K562 (cell line): ENCODE results near the gene PLPPR2. TPM values are rescaled to one million over a fixed set of nuclear protein-coding genes. Genes with fewer than 3 reads are reported as not detected.
A peak's percentile ranks its signal among the peaks of the same experiment; 100 is the strongest.

Experiments
- ATAC-seq: fragments of 200-7000 bp; cut with Tn5 transposase; 3 replicates; pipeline ENCODE4 v1.9.1; 2020; ENCODE audit warnings: moderate library complexity
- BruUV-seq: library from RNA; stranded (reverse); fragments of 400-500 nt; replicated peaks from 2 replicates; lab custom pipeline; 2021; lab: Mats Ljungman, UMichigan
- CTCF ChIA-PET: fragments of 300-600 bp; formaldehyde crosslinking; extraction: SDS; loops from one replicate; lab custom pipeline; 2021; ENCODE audit warnings: low intra/inter-chr PET ratio; lab: Yijun Ruan, JAX
- POLR2A ChIA-PET: fragments of 300-600, 350-650 bp; sonication (Branson Sonifier 250); formaldehyde crosslinking; extraction: SDS; loops from one replicate; lab custom pipeline; 2021; ENCODE audit warnings: antibody characterized with exemption, inconsistent platforms; lab: Yijun Ruan, JAX
- DNase-seq, 4 experiments: peaks; one replicate each; pipeline versions ENCODE4 v3.0.0 to v3.0.0-alpha.2; 2011 to 2018; ENCODE audit warnings: low spot score in 3 of 4, mixed read lengths in 3 of 4; ENCODE audit errors: extremely low read depth in 1 of 4
- FAIRE-seq: peaks from 2 replicates; lab custom pipeline; 2011; peaks lifted over from hg19 to GRCh38; lab: Jason Lieb, UNC
- H2AFZ ChIP-seq: 2 replicates; pipeline ENCODE4 v1.6.0; 2011; ENCODE audit warnings: low read depth, low read length, control low read depth, inconsistent platforms
- H3K27ac ChIP-seq: fragments of 200-600 bp; 3 replicates; pipeline ENCODE4 v1.8.0; 2011; ENCODE audit warnings: low read depth, mild to moderate bottlenecking, control low read depth, inconsistent platforms, low read length, moderate library complexity, mixed read lengths; ENCODE audit errors: extremely low read depth
- H3K27me3 ChIP-seq, 2 experiments: fragments of 300-600 bp in 1 of 2; 2 replicates in 1 of 2; 3 replicates in 1 of 2; pipeline versions ENCODE4 v1.6.0 to v1.8.0; 2011; ENCODE audit warnings: inconsistent platforms in 2 of 2, low read length in 2 of 2, mild to moderate bottlenecking in 1 of 2, mixed read lengths in 1 of 2, moderate library complexity in 1 of 2; ENCODE audit not compliant: control insufficient read depth in 2 of 2, insufficient read depth in 2 of 2
- H3K36me3 ChIP-seq: fragments of 300-600 bp; 3 replicates; pipeline ENCODE4 v1.8.0; 2011; ENCODE audit warnings: mild to moderate bottlenecking, low read length, inconsistent platforms; ENCODE audit not compliant: control insufficient read depth, insufficient read depth
- H3K4me1 ChIP-seq, 2 experiments: fragments of 200-600 bp in 1 of 2; replicated peaks in 1 of 2; 2 replicates in 1 of 2; 3 replicates in 1 of 2; pipeline versions ENCODE4 v1.5.1 to v1.8.0; 2011; ENCODE audit warnings: inconsistent platforms in 2 of 2, low read length in 2 of 2, mild to moderate bottlenecking in 1 of 2, mixed read lengths in 1 of 2, moderate library complexity in 1 of 2; ENCODE audit not compliant: control insufficient read depth in 2 of 2, insufficient read depth in 2 of 2
- H3K4me2 ChIP-seq: 2 replicates; pipeline ENCODE4 v1.6.1; 2011; ENCODE audit warnings: low read length, control low read depth, inconsistent platforms, mixed read lengths; ENCODE audit not compliant: insufficient read depth
- H3K4me3 ChIP-seq: fragments of 200-600 bp; sonication (generic), shearing (Covaris generic); 2 replicates; pipeline ENCODE4 v1.5.1; 2016; ENCODE audit warnings: control low read depth, inconsistent platforms
- H3K79me2 ChIP-seq: fragments of 200-600 bp; 3 replicates; pipeline ENCODE4 v1.8.0; 2011; ENCODE audit warnings: low read length, inconsistent platforms; ENCODE audit not compliant: control insufficient read depth, insufficient read depth
- H3K9ac ChIP-seq, 2 experiments: 2 replicates each; pipeline versions ENCODE4 v1.6.0 to v1.6.1; 2011; ENCODE audit warnings: low read depth in 2 of 2, low read length in 2 of 2, control low read depth in 1 of 2, inconsistent platforms in 1 of 2, mild to moderate bottlenecking in 1 of 2, mixed read lengths in 1 of 2; ENCODE audit not compliant: insufficient read depth in 1 of 2
- H3K9me1 ChIP-seq: one replicate; pipeline ENCODE4 v1.6.0; 2011; ENCODE audit warnings: inconsistent platforms, mild to moderate bottlenecking, low read length, moderate library complexity; ENCODE audit not compliant: control insufficient read depth, insufficient read depth
- H3K9me3 ChIP-seq: replicated peaks from 2 replicates; pipeline ENCODE4 v1.5.1; 2011; ENCODE audit warnings: low read depth, low read length, inconsistent platforms; ENCODE audit not compliant: control insufficient read depth, insufficient read depth
- H4K20me1 ChIP-seq: replicated peaks from 2 replicates; pipeline ENCODE4 v1.6.1; 2011; ENCODE audit warnings: low read length, inconsistent platforms, mixed read lengths; ENCODE audit not compliant: control insufficient read depth, insufficient read depth
- MTF1 ChIP-seq: fragments of 250-450 bp; sonication (Bioruptor Pico); IDR thresholded peaks from 2 replicates; pipeline ENCODE4 v1.9.0; 2021; ENCODE audit warnings: moderate library complexity, mild to moderate bottlenecking, inconsistent platforms, borderline replicate concordance
- RBFOX2 ChIP-seq: fragments of 200-400 bp; formaldehyde crosslinking; IDR thresholded peaks from 2 replicates; pipeline ENCODE4 v1.6.1; 2017; ENCODE audit warnings: low read depth, mild to moderate bottlenecking, low read length, moderate library complexity
- TCF3 ChIP-seq: sonication (generic); formaldehyde crosslinking; IDR thresholded peaks from 2 replicates; pipeline ENCODE4 v1.4.0; 2020; ENCODE audit warnings: mild to moderate bottlenecking, missing genetic modification reagents
- ZNF561 ChIP-seq: fragments of 450-650 bp; formaldehyde crosslinking; conservative IDR thresholded peaks from 2 replicates; pipeline ENCODE4 v1.4.0; 2020; ENCODE audit warnings: mild to moderate bottlenecking, moderate library complexity
- WGBS: fragments of 100-300 bp; shearing (Covaris generic); methylation state at CpG from one replicate; pipeline ENCODE4 v1.1.6; 2016; ENCODE audit warnings: low coverage, mixed read lengths; ENCODE audit not compliant: insufficient coverage; ENCODE audit errors: missing lambda C conversion rate; 5-methylcytosine and 5-hydroxymethylcytosine counted together
- in situ Hi-C: fragments of 300-500 bp; cut with MboI; formaldehyde crosslinking; loops from 4 replicates; pipeline ENCODE4 v1.15.0; 2018; ENCODE audit warnings: inconsistent platforms, mixed read lengths
- intact Hi-C: fragments of 100-400 bp; cut with micrococcal nuclease; formaldehyde crosslinking; loops from 2 replicates; pipeline ENCODE4 v1.14.2; 2022
- polyA plus RNA-seq, 8 experiments: library from polyadenylated mRNA; depleted of rRNA in 4 of 8; stranded (reverse) in 5 of 8; unstranded in 3 of 8; fragments of >200 nt; fragmentation: Nextera tagmentation in 2 of 8; fragmentation: Illumina TruSeq in 1 of 8; extraction: Ambion mirVana in 2 of 8; extraction: Trizol in 1 of 8; gene quantifications; 2 replicates each; pipeline versions ENCODE4 v1.2.1 to v1.2.3, GENCODE V29; 2011 to 2014; ENCODE audit warnings: inconsistent platforms in 1 of 8, missing spikeins in 1 of 8
- total RNA-seq, 7 experiments: library from RNA; depleted of rRNA in 6 of 7; stranded (reverse); fragments of >200 nt in 6 of 7; fragmentation: Illumina TruSeq in 2 of 7; extraction: Trizol in 2 of 7; gene quantifications; 2 replicates each; pipeline versions ENCODE4 v1.2.1 to v1.2.3, GENCODE V29; 2011 to 2021; ENCODE audit warnings: low replicate concordance in 1 of 7
- TF ChIP-seq, protein P1 (sequence below), 2 experiments: fragments of 450-650 bp in 1 of 2; sonication (generic) in 1 of 2; formaldehyde crosslinking in 1 of 2; IDR thresholded peaks in 1 of 2; conservative IDR thresholded peaks in 1 of 2; 2 replicates each; pipeline versions ENCODE4 v1.6.1 to v1.8.1; 2016 to 2023; ENCODE audit warnings: mild to moderate bottlenecking in 2 of 2, moderate library complexity in 2 of 2, inconsistent platforms in 1 of 2, missing genetic modification reagents in 1 of 2
- TF ChIP-seq, protein P2 (sequence below), 3 experiments: IDR thresholded peaks in 2 of 3; conservative IDR thresholded peaks in 1 of 3; 2 replicates each; pipeline ENCODE4 v1.5.1; 2011 to 2012; ENCODE audit warnings: low read length in 3 of 3, mild to moderate bottlenecking in 3 of 3, control low read depth in 2 of 3, improper control_type of control experiment in 1 of 3, inconsistent platforms in 1 of 3, low read depth in 1 of 3, mixed read lengths in 1 of 3, moderate library complexity in 1 of 3; ENCODE audit not compliant: insufficient read depth in 2 of 3
- TF ChIP-seq, protein P3 (sequence below): sonication (generic); formaldehyde crosslinking; IDR thresholded peaks from 2 replicates; pipeline ENCODE4 v1.8.1; 2023; ENCODE audit warnings: mild to moderate bottlenecking, missing genetic modification reagents
- TF ChIP-seq, protein P4 (sequence below): conservative IDR thresholded peaks from 2 replicates; pipeline ENCODE4 v1.6.1; 2011; ENCODE audit warnings: low read depth, mild to moderate bottlenecking, low read length; ENCODE audit not compliant: control insufficient read depth
- TF ChIP-seq, protein P5 (sequence below): fragments of 250-450 bp; sonication (Bioruptor Pico); IDR thresholded peaks from 2 replicates; pipeline ENCODE4 v1.9.0; 2021; ENCODE audit warnings: mild to moderate bottlenecking, inconsistent platforms

PLPPR2 gene
- total and polyA plus RNA-seq, 9 of the 15 experiments (the other 6 are each of a cell fraction or from before 2014, with no cell fraction given): 0.49 to 15.9 (median 3.4) TPM

DNA sequence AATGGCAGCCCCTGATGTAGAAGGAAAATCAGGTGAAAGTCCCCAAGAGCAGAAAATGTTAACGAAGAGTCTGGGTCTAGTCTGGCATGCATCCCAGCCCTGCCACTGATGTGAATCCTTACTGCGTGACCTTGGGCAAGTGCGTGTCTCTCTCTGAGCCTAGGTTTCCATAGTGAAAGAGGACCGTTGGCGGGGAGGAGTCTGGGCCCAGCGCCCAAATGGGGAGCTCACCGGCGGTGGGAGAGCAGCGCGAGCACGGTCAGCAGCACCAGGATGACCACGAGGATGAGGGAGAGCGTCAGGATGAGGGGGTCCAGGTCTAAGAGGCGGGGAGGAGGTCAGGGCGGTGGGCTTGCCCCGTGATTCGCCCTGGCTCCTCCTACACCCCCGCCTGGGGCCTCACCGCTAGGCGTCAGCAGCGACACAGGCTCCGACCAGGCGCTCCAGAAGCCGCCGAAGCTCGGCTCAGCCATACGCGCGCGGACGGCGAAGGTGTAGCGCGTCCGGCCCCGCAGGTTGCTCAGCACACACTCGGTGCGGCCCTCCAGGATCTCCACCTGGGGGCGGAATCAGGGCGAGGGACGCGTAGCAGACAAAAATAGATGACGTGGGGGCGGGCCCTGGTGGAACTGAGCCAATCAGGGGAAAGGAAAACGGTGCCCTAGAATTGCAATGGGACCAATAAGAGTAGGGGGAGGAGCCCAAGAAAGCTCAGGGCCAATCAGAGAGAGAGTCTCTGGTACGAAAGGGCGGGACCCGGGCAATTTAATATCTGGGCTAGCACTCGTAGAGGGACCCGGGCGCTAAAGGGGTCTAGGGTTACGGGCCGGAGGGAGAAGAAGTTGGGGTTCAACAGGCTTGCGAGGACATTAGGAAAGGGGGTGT is 25.7 kb downstream of the PLPPR2 start:
- no peak overlapping the region for H3K27ac ChIP-seq
- no peak overlapping the region for H3K9ac ChIP-seq
- peaks cover 16% of the 10 kb centered on the region; the same call in 2 of the 3 replicates for H3K79me2 ChIP-seq
- ChIA-PET CTCF (interaction anchor here (0.5 kb wide), 1 partner anchor 1413 kb away, joined by 4 read pairs; no protein-coding TSS in a partner anchor), POLR2A (interaction anchor here (0.5 to 0.6 kb wide), 2 partner anchors 445 to 1114 kb away, joined by 3 to 4 read pairs; no protein-coding TSS in a partner anchor)
- ATAC-seq (no peak), DNase-seq (peak in 3 of 4 experiments; percentile 61 to 65 (median 61)), FAIRE-seq (no peak)
- H3K27me3 ChIP-seq: no peaks in the 10 kb centered on the region
- in situ Hi-C loops: no loop called here
- peaks cover 16 to 57% of the 10 kb centered on the region in 2 experiments for H3K4me1 ChIP-seq
- H3K4me3 ChIP-seq: no peak overlapping the region
- no peaks in the 10 kb centered on the region for H3K9me3 ChIP-seq
- no peaks in the 10 kb centered on the region; the same call in 1 of the 2 replicates for H4K20me1 ChIP-seq
- no peak overlapping the region for H3K4me2 ChIP-seq
- peaks cover 44% of the 10 kb centered on the region for H3K36me3 ChIP-seq
- no peak overlapping the region for H2AFZ ChIP-seq
- intact Hi-C loops: loop anchor here (5.0 kb wide), 2 partner anchors 89 to 101 kb away; partner anchors contain the start of gene ELAVL3
- 97% methylated on average over 21 of the region's 54 CpGs for WGBS
- no TSS peak for BruUV-seq
- peaks cover 3% of the 10 kb centered on the region for H3K9me1 ChIP-seq
- TF ChIP-seq, protein P1, sequence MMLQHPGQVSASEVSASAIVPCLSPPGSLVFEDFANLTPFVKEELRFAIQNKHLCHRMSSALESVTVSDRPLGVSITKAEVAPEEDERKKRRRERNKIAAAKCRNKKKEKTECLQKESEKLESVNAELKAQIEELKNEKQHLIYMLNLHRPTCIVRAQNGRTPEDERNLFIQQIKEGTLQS (IDR thresholded peaks at IDR 0.05): peak; percentile 37; the same call in 1 of the 2 replicates
- TF ChIP-seq, protein P1 (CRISPR knock-in tag; conservative IDR thresholded peaks at IDR 0.05): no peak
- peak; percentile 41; the same call in 1 of the 2 replicates for TF ChIP-seq RBFOX2
- TF ChIP-seq, protein P2, sequence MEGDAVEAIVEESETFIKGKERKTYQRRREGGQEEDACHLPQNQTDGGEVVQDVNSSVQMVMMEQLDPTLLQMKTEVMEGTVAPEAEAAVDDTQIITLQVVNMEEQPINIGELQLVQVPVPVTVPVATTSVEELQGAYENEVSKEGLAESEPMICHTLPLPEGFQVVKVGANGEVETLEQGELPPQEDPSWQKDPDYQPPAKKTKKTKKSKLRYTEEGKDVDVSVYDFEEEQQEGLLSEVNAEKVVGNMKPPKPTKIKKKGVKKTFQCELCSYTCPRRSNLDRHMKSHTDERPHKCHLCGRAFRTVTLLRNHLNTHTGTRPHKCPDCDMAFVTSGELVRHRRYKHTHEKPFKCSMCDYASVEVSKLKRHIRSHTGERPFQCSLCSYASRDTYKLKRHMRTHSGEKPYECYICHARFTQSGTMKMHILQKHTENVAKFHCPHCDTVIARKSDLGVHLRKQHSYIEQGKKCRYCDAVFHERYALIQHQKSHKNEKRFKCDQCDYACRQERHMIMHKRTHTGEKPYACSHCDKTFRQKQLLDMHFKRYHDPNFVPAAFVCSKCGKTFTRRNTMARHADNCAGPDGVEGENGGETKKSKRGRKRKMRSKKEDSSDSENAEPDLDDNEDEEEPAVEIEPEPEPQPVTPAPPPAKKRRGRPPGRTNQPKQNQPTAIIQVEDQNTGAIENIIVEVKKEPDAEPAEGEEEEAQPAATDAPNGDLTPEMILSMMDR (IDR thresholded peaks at IDR 0.05 in 2 of 3, conservative IDR thresholded peaks at IDR 0.05 in 1 of 3; ENCODE audit: insufficient read depth in 2 of 3, low read depth in 1 of 3, low read length in 3 of 3): no peak
- TF ChIP-seq, protein P3, sequence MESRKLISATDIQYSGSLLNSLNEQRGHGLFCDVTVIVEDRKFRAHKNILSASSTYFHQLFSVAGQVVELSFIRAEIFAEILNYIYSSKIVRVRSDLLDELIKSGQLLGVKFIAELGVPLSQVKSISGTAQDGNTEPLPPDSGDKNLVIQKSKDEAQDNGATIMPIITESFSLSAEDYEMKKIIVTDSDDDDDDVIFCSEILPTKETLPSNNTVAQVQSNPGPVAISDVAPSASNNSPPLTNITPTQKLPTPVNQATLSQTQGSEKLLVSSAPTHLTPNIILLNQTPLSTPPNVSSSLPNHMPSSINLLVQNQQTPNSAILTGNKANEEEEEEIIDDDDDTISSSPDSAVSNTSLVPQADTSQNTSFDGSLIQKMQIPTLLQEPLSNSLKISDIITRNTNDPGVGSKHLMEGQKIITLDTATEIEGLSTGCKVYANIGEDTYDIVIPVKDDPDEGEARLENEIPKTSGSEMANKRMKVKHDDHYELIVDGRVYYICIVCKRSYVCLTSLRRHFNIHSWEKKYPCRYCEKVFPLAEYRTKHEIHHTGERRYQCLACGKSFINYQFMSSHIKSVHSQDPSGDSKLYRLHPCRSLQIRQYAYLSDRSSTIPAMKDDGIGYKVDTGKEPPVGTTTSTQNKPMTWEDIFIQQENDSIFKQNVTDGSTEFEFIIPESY (CRISPR knock-in tag): peak; percentile 97
- no peak for TF ChIP-seq ZNF561
- no peak for TF ChIP-seq TCF3
- no peak for TF ChIP-seq MTF1 (CRISPR knock-in tag)
- TF ChIP-seq, protein P4, sequence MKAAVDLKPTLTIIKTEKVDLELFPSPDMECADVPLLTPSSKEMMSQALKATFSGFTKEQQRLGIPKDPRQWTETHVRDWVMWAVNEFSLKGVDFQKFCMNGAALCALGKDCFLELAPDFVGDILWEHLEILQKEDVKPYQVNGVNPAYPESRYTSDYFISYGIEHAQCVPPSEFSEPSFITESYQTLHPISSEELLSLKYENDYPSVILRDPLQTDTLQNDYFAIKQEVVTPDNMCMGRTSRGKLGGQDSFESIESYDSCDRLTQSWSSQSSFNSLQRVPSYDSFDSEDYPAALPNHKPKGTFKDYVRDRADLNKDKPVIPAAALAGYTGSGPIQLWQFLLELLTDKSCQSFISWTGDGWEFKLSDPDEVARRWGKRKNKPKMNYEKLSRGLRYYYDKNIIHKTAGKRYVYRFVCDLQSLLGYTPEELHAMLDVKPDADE: 0 out of 2 replicates have a peak, but pooled peaks have one; percentile 26
- TF ChIP-seq, protein P5, sequence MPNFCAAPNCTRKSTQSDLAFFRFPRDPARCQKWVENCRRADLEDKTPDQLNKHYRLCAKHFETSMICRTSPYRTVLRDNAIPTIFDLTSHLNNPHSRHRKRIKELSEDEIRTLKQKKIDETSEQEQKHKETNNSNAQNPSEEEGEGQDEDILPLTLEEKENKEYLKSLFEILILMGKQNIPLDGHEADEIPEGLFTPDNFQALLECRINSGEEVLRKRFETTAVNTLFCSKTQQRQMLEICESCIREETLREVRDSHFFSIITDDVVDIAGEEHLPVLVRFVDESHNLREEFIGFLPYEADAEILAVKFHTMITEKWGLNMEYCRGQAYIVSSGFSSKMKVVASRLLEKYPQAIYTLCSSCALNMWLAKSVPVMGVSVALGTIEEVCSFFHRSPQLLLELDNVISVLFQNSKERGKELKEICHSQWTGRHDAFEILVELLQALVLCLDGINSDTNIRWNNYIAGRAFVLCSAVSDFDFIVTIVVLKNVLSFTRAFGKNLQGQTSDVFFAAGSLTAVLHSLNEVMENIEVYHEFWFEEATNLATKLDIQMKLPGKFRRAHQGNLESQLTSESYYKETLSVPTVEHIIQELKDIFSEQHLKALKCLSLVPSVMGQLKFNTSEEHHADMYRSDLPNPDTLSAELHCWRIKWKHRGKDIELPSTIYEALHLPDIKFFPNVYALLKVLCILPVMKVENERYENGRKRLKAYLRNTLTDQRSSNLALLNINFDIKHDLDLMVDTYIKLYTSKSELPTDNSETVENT: 0 out of 2 replicates have a peak, but pooled peaks have one; percentile 25
